ENCODE results near the gene E2F2. TPM values are rescaled to one million over a fixed set of nuclear protein-coding genes. Genes with fewer than 3 reads are reported as not detected.

Gene E2F2
- polyA plus RNA-seq, 1 donor (not counting 4 experiments of a cell fraction or from before 2014, with no cell fraction given) = 0.05 TPM

- dilution Hi-C loops (cut with MboI; ENCODE audit: extremely low pct_ligation_motif_present, low sequenced_read_pairs) = no loop called here
- Histone ChIP-seq H3K4me2 (ENCODE audit: control insufficient read depth, extremely low read depth, insufficient read depth, low read depth, low read length) (no peak overlapping the region), H3K27me3 (ENCODE audit: control insufficient read depth, extremely low read depth, insufficient read depth, low read length) (peaks cover under 1% of the 10 kb centered on the region), H3K9ac (ENCODE audit: control insufficient read depth, extremely low read depth, insufficient read depth, low read length) (no peak overlapping the region), H3K36me3 (ENCODE audit: control insufficient read depth in 2 of 2, extremely low read depth in 1 of 2, insufficient read depth in 2 of 2, low read length in 2 of 2) (no peaks in the 10 kb centered on the region), H3K27ac (ENCODE audit: control insufficient read depth, insufficient read depth, low read length) (no peak overlapping the region), H3K4me1 (ENCODE audit: control insufficient read depth, extremely low read depth, insufficient read depth, low read length) (peaks cover 14% of the 10 kb centered on the region), H3K4me3 (ENCODE audit: control insufficient read depth in 2 of 3, extremely low read depth in 1 of 3, insufficient read depth in 2 of 3, low read depth in 1 of 3, low read length in 3 of 3) (no peak overlapping the region), H3K79me2 (ENCODE audit: control insufficient read depth, insufficient read depth, low read length) (no peaks in the 10 kb centered on the region), H4K20me1 (ENCODE audit: control insufficient read depth, extremely low read depth, insufficient read depth, low read length) (no peaks in the 10 kb centered on the region), H3K9me1 (ENCODE audit: control insufficient read depth, extremely low read depth, insufficient read depth, low read length) (peaks cover 2% of the 10 kb centered on the region), H3K9me3 (ENCODE audit: control insufficient read depth, low read depth, low read length) (no peaks in the 10 kb centered on the region), H2AFZ (ENCODE audit: control insufficient read depth, low read length) (no peak overlapping the region)
- TF ChIP-seq, protein P1, sequence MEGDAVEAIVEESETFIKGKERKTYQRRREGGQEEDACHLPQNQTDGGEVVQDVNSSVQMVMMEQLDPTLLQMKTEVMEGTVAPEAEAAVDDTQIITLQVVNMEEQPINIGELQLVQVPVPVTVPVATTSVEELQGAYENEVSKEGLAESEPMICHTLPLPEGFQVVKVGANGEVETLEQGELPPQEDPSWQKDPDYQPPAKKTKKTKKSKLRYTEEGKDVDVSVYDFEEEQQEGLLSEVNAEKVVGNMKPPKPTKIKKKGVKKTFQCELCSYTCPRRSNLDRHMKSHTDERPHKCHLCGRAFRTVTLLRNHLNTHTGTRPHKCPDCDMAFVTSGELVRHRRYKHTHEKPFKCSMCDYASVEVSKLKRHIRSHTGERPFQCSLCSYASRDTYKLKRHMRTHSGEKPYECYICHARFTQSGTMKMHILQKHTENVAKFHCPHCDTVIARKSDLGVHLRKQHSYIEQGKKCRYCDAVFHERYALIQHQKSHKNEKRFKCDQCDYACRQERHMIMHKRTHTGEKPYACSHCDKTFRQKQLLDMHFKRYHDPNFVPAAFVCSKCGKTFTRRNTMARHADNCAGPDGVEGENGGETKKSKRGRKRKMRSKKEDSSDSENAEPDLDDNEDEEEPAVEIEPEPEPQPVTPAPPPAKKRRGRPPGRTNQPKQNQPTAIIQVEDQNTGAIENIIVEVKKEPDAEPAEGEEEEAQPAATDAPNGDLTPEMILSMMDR (optimal IDR thresholded peaks at IDR 0.05 in 1 of 3, IDR thresholded peaks at IDR 0.05 in 1 of 3, conservative IDR thresholded peaks at IDR 0.05 in 1 of 3; ENCODE audit: extremely low read depth in 1 of 3, insufficient read depth in 2 of 3, low read length in 3 of 3) = no peak
- no peak for TF ChIP-seq EZH2 (IDR thresholded peaks at IDR 0.05; ENCODE audit: low read length)
- no peak for FAIRE-seq
- DNase-seq (ENCODE audit: low read depth, low spot score) = no peak
Measured at GRCh38 chr1:23574265-23574754, 43.3 kb upstream of the E2F2 start.

- no peak for DNase-seq (ENCODE audit: low read depth, low spot score)
- Histone ChIP-seq H2AFZ (ENCODE audit: control insufficient read depth, low read length) (no peak overlapping the region), H3K27ac (ENCODE audit: control insufficient read depth, insufficient read depth, low read length) (no peak overlapping the region), H3K9me3 (ENCODE audit: control insufficient read depth, low read depth, low read length) (no peaks in the 10 kb centered on the region), H3K79me2 (ENCODE audit: control insufficient read depth, insufficient read depth, low read length) (no peaks in the 10 kb centered on the region), H3K4me1 (ENCODE audit: control insufficient read depth, extremely low read depth, insufficient read depth, low read length) (peaks cover 14% of the 10 kb centered on the region), H3K27me3 (ENCODE audit: control insufficient read depth, extremely low read depth, insufficient read depth, low read length) (peaks cover 7% of the 10 kb centered on the region), H3K9me1 (ENCODE audit: control insufficient read depth, extremely low read depth, insufficient read depth, low read length) (peaks cover 2% of the 10 kb centered on the region), H3K36me3 (ENCODE audit: control insufficient read depth in 2 of 2, extremely low read depth in 1 of 2, insufficient read depth in 2 of 2, low read length in 2 of 2) (no peaks in the 10 kb centered on the region), H3K4me3 (ENCODE audit: control insufficient read depth in 2 of 3, extremely low read depth in 1 of 3, insufficient read depth in 2 of 3, low read depth in 1 of 3, low read length in 3 of 3) (no peak overlapping the region), H3K4me2 (ENCODE audit: control insufficient read depth, extremely low read depth, insufficient read depth, low read depth, low read length) (no peak overlapping the region), H4K20me1 (ENCODE audit: control insufficient read depth, extremely low read depth, insufficient read depth, low read length) (no peaks in the 10 kb centered on the region), H3K9ac (ENCODE audit: control insufficient read depth, extremely low read depth, insufficient read depth, low read length) (no peak overlapping the region)
- FAIRE-seq = no peak
- dilution Hi-C loops (cut with MboI; ENCODE audit: extremely low pct_ligation_motif_present, low sequenced_read_pairs) = no loop called here
- TF ChIP-seq EZH2 (IDR thresholded peaks at IDR 0.05; ENCODE audit: low read length) = no peak
- TF ChIP-seq, protein P1 (optimal IDR thresholded peaks at IDR 0.05 in 1 of 3, IDR thresholded peaks at IDR 0.05 in 1 of 3, conservative IDR thresholded peaks at IDR 0.05 in 1 of 3; ENCODE audit: extremely low read depth in 1 of 3, insufficient read depth in 2 of 3, low read length in 3 of 3) = no peak
Measured at GRCh38 chr1:23573574-23574182, 42.6 kb upstream of the E2F2 start.

All from keratinocyte (primary cell).